Endothelial cell of umbilical vein (primary cell): Measurements from ENCODE around the gene CCDC74B. TPM values are rescaled to one million over a fixed set of nuclear protein-coding genes. Genes with fewer than 3 reads are reported as not detected.
"Not testable (repeated sequence)": the region's sequence is repeated elsewhere in the genome, so short reads cannot be mapped to it uniquely, and the experiment has no call there.

Source experiments
- BruUV-seq: library from RNA; stranded (reverse); fragments of 400-500 nt; replicated peaks from 2 replicates; lab custom pipeline; 2021; lab: Mats Ljungman, UMichigan
- CTCF ChIA-PET: fragments of 300-600, 350-600 bp; sonication (Branson Sonifier 250); formaldehyde crosslinking; loops from one replicate; lab custom pipeline; 2021; ENCODE audit warnings: antibody characterized with exemption, inconsistent platforms; lab: Charles Lee
- POLR2A ChIA-PET: fragments of 300-600, 350-600 bp; sonication (Branson Sonifier 250); formaldehyde crosslinking; loops from one replicate; lab custom pipeline; 2021; ENCODE audit warnings: antibody characterized with exemption, inconsistent platforms; lab: Charles Lee
- DNase-seq: peaks from one replicate; pipeline ENCODE4 v3.0.0-alpha.2; 2011; ENCODE audit warnings: low read depth, low spot score
- FAIRE-seq: peaks from 2 replicates; lab custom pipeline; 2011; peaks lifted over from hg19 to GRCh38; lab: Jason Lieb, UNC
- H2AFZ ChIP-seq: 2 replicates; pipeline ENCODE4 v1.6.0; 2012; ENCODE audit warnings: low read depth, low read length, control low read depth, inconsistent platforms
- H3K27ac ChIP-seq: 2 replicates; pipeline ENCODE4 v1.5.1; 2011; ENCODE audit warnings: low read depth, mild to moderate bottlenecking, control low read depth, low read length, moderate library complexity; ENCODE audit not compliant: insufficient read depth
- H3K27me3 ChIP-seq, 2 experiments: 2 replicates each; pipeline versions ENCODE4 v1.6.0 to v1.6.1; 2011; ENCODE audit warnings: low read length in 2 of 2, mixed read lengths in 1 of 2; ENCODE audit not compliant: control insufficient read depth in 2 of 2, insufficient read depth in 2 of 2
- H3K36me3 ChIP-seq, 2 experiments: 2 replicates in 1 of 2; 3 replicates in 1 of 2; pipeline ENCODE4 v1.5.1; 2011; ENCODE audit warnings: low read length in 2 of 2, mild to moderate bottlenecking in 1 of 2, moderate library complexity in 1 of 2; ENCODE audit not compliant: control insufficient read depth in 2 of 2, insufficient read depth in 2 of 2; ENCODE audit errors: extremely low read depth in 1 of 2
- H3K4me1 ChIP-seq: 3 replicates; pipeline ENCODE4 v1.5.1; 2011; ENCODE audit warnings: mild to moderate bottlenecking, low read length; ENCODE audit not compliant: control insufficient read depth, insufficient read depth; ENCODE audit errors: extremely low read depth
- H3K4me2 ChIP-seq: 2 replicates; pipeline ENCODE4 v1.6.1; 2011; ENCODE audit warnings: low read length, control low read depth, mixed read lengths; ENCODE audit not compliant: insufficient read depth
- H3K4me3 ChIP-seq, 3 experiments: fragments of 200-600 bp in 1 of 3; sonication (generic), shearing (Covaris generic) in 1 of 3; replicated peaks in 1 of 3; 2 replicates each; pipeline ENCODE4 v1.5.1; 2011 to 2016; ENCODE audit warnings: control low read depth in 3 of 3, low read length in 3 of 3, mild to moderate bottlenecking in 2 of 3, inconsistent platforms in 1 of 3, low read depth in 1 of 3, moderate library complexity in 1 of 3; ENCODE audit not compliant: insufficient read depth in 1 of 3
- H3K79me2 ChIP-seq: 2 replicates; pipeline ENCODE4 v1.6.0; 2012; ENCODE audit warnings: low read length, inconsistent platforms; ENCODE audit not compliant: control insufficient read depth, insufficient read depth
- H3K9ac ChIP-seq: replicated peaks from 2 replicates; pipeline ENCODE3; 2011; ENCODE audit warnings: low read length, control low read depth; ENCODE audit not compliant: insufficient read depth; ENCODE audit errors: extremely low read depth
- H3K9me1 ChIP-seq: replicated peaks from 3 replicates; pipeline ENCODE4 v1.6.0; 2011; ENCODE audit warnings: mild to moderate bottlenecking, low read length; ENCODE audit not compliant: control insufficient read depth, insufficient read depth; ENCODE audit errors: extremely low read depth
- H3K9me3 ChIP-seq: replicated peaks from 2 replicates; pipeline ENCODE4 v1.5.1; 2012; ENCODE audit warnings: low read length, inconsistent platforms; ENCODE audit not compliant: control insufficient read depth, insufficient read depth
- H4K20me1 ChIP-seq: replicated peaks from 2 replicates; pipeline ENCODE3; 2011; ENCODE audit warnings: mild to moderate bottlenecking, low read length; ENCODE audit not compliant: control insufficient read depth, insufficient read depth; ENCODE audit errors: extremely low read depth
- CTCF ChIP-seq, 2 donors: IDR thresholded peaks; 1 replicate in 1 of 2; 2 replicates in 1 of 2; pipeline ENCODE4 v1.5.1; 2011; ENCODE audit warnings: low read length in 2 of 2, mild to moderate bottlenecking in 2 of 2, moderate library complexity in 2 of 2, control low read depth in 1 of 2, inconsistent platforms in 1 of 2, low read depth in 1 of 2; ENCODE audit not compliant: insufficient read depth in 1 of 2; ENCODE audit errors: extremely low read depth in 1 of 2
- EZH2 ChIP-seq: IDR thresholded peaks from 2 replicates; pipeline ENCODE4 v1.6.1; 2012; ENCODE audit warnings: borderline replicate concordance, low read depth, mild to moderate bottlenecking, moderate library complexity, low read length, inconsistent platforms; ENCODE audit not compliant: severe bottlenecking
- FOS ChIP-seq: IDR thresholded peaks from 2 replicates; pipeline ENCODE4 v1.6.1; 2011; ENCODE audit warnings: mild to moderate bottlenecking, low read length, moderate library complexity, borderline replicate concordance; ENCODE audit not compliant: insufficient read depth
- GATA2 ChIP-seq: IDR thresholded peaks from 2 replicates; pipeline ENCODE4 v1.7.0; 2011; ENCODE audit warnings: low read depth, mild to moderate bottlenecking, moderate library complexity, mixed read lengths, low read length; ENCODE audit not compliant: insufficient read length, insufficient read depth
- JUN ChIP-seq: IDR thresholded peaks from 2 replicates; pipeline ENCODE4 v1.6.1; 2011; ENCODE audit warnings: borderline replicate concordance, low read depth; ENCODE audit not compliant: insufficient read length, insufficient read depth
- MAX ChIP-seq: IDR thresholded peaks from 2 replicates; pipeline ENCODE4 v1.6.1; 2011; ENCODE audit not compliant: insufficient read depth, insufficient read length
- MYC ChIP-seq: IDR thresholded peaks from one replicate; pipeline ENCODE4 v1.6.1; 2011; ENCODE audit warnings: mild to moderate bottlenecking, low read depth, low read length
- POLR2A ChIP-seq: IDR thresholded peaks from 2 replicates; pipeline ENCODE4 v1.6.1; 2012; ENCODE audit warnings: low read depth, mild to moderate bottlenecking, control low read depth, low read length
- POLR2AphosphoS5 ChIP-seq: IDR thresholded peaks from 2 replicates; pipeline ENCODE4 v1.6.1; 2012; ENCODE audit warnings: low read depth, mild to moderate bottlenecking, control low read depth, low read length, moderate library complexity; ENCODE audit not compliant: insufficient read depth
- dilution Hi-C: fragments of 300-500 bp; cut with MboI; formaldehyde crosslinking; loops from one replicate; pipeline ENCODE4 v1.15.0; 2019; ENCODE audit warnings: low sequenced_read_pairs; ENCODE audit not compliant: extremely low pct_ligation_motif_present
- intact Hi-C: fragments of 100-400 bp; cut with micrococcal nuclease; formaldehyde crosslinking; loops from one replicate; pipeline ENCODE4 v1.10.0; 2022
- polyA plus RNA-seq, 4 experiments: library from polyadenylated mRNA; depleted of rRNA in 3 of 4; stranded (reverse) in 3 of 4; unstranded in 1 of 4; fragments of >200 nt; gene quantifications; 2 replicates each; pipeline versions ENCODE4 v1.2.1 to v1.2.3, GENCODE V29; 2011 to 2012; ENCODE audit warnings: missing spikeins in 1 of 4
- total RNA-seq: library from RNA; stranded (reverse); gene quantifications from 2 replicates; pipeline ENCODE4 v1.2.3, GENCODE V29; 2021

CCDC74B gene
- total and polyA plus RNA-seq, 2 donors (not counting 3 experiments of a cell fraction or from before 2014, with no cell fraction given): 4.6 to 4.8 TPM

- DNase-seq, POLR2A ChIA-PET, H3K9me1 ChIP-seq, H3K36me3 ChIP-seq, H3K27ac ChIP-seq, H3K27me3 ChIP-seq, H4K20me1 ChIP-seq, BruUV-seq, dilution Hi-C loops, H2AFZ ChIP-seq, H3K9me3 ChIP-seq, H3K9ac ChIP-seq, H3K4me3 ChIP-seq, H3K4me2 ChIP-seq, CTCF ChIA-PET, H3K4me1 ChIP-seq, intact Hi-C loops: not testable (repeated sequence)
- FAIRE-seq: peak; percentile 75
- H3K79me2 ChIP-seq: peaks cover 25% of the 10 kb centered on the region
Measured at GRCh38 chr2:130187859-130188792, 43.2 kb upstream of the CCDC74B start.

GRCh38 chr2:130187268-130187667 is 42.4 kb upstream of the CCDC74B start:
- H2AFZ ChIP-seq: no peak overlapping the region
- ChIA-PET CTCF (no interaction called here), POLR2A (interaction anchor here (0.7 kb wide), 1 partner anchor 1300 kb away, joined by 3 read pairs; no protein-coding TSS in a partner anchor)
- H3K9me1 ChIP-seq: no peaks in the 10 kb centered on the region
- no peak for TF ChIP-seq CTCF (IDR thresholded peaks at IDR 0.05; ENCODE audit: extremely low read depth in 1 of 2, insufficient read depth in 1 of 2, low read depth in 1 of 2, low read length in 2 of 2)
- no peak for TF ChIP-seq MAX
- TF ChIP-seq MYC: no peak
- TF ChIP-seq POLR2A: no peak
- no peak for TF ChIP-seq JUN
- TF ChIP-seq FOS: no peak
- no peak for TF ChIP-seq GATA2
- TF ChIP-seq POLR2AphosphoS5: no peak
- TF ChIP-seq EZH2: no peak
- peaks cover 6% of the 10 kb centered on the region for H3K4me1 ChIP-seq
- dilution Hi-C loops: no loop called here
- H4K20me1 ChIP-seq: no peaks in the 10 kb centered on the region
- DNase-seq (no peak), FAIRE-seq (no peak)
- H3K27ac ChIP-seq: no peak overlapping the region
- no peak overlapping the region for H3K9ac ChIP-seq
- H3K36me3 ChIP-seq: peaks cover 0 to 7% of the 10 kb centered on the region in 2 experiments
- no peaks in the 10 kb centered on the region for H3K9me3 ChIP-seq
- H3K4me3 ChIP-seq: no peak overlapping the region
- no peaks in the 10 kb centered on the region for H3K27me3 ChIP-seq
- H3K4me2 ChIP-seq: no peak overlapping the region
- peaks cover 30% of the 10 kb centered on the region for H3K79me2 ChIP-seq
- BruUV-seq: no TSS peak
- intact Hi-C loops: no loop called here
